Measurements from ENCODE around the gene CTNNA3. TPM values are rescaled to one million over a fixed set of nuclear protein-coding genes. Genes with fewer than 3 reads are reported as not detected.
A peak's percentile ranks its signal among the peaks of the same experiment; 100 is the strongest.

The CTNNA3 gene
- total RNA-seq, 2 donors from 2014 or later: 3.2 to 7.2 TPM

- no peaks in the 10 kb centered on the region for H3K27me3 ChIP-seq (ENCODE audit: control insufficient read depth, insufficient read depth, low read length, poor library complexity, severe bottlenecking)
- H3K27ac ChIP-seq (ENCODE audit: low read depth, low read length): no peak overlapping the region
- no peaks in the 10 kb centered on the region for H3K9me3 ChIP-seq (ENCODE audit: control insufficient read depth, low read length)
- H3K9ac ChIP-seq (ENCODE audit: extremely low read depth, low read length, poor library complexity, severe bottlenecking): no peak overlapping the region
- H3K36me3 ChIP-seq (ENCODE audit: control insufficient read depth, insufficient read depth, low read length): no peaks in the 10 kb centered on the region
- Mint-ChIP-seq H3K27me3 (ENCODE audit: insufficient read depth) (no peaks in the 10 kb centered on the region), H3K4me1 (peaks cover 4% of the 10 kb centered on the region), H3K9me3 (no peaks in the 10 kb centered on the region), H3K4me3 (no peak overlapping the region), H3K27ac (no peak overlapping the region), H3K36me3 (ENCODE audit: low read depth) (no peaks in the 10 kb centered on the region)
- no peak for DNase-seq
- WGBS, 2 experiments (ENCODE audit: insufficient coverage in 1 of 2, insufficient read length in 1 of 2): 76% methylated on average over 1 of the region's 1 CpG; no CpG with 5 or more reads in 1 of the 2 experiments
- TF ChIP-seq, protein P1, sequence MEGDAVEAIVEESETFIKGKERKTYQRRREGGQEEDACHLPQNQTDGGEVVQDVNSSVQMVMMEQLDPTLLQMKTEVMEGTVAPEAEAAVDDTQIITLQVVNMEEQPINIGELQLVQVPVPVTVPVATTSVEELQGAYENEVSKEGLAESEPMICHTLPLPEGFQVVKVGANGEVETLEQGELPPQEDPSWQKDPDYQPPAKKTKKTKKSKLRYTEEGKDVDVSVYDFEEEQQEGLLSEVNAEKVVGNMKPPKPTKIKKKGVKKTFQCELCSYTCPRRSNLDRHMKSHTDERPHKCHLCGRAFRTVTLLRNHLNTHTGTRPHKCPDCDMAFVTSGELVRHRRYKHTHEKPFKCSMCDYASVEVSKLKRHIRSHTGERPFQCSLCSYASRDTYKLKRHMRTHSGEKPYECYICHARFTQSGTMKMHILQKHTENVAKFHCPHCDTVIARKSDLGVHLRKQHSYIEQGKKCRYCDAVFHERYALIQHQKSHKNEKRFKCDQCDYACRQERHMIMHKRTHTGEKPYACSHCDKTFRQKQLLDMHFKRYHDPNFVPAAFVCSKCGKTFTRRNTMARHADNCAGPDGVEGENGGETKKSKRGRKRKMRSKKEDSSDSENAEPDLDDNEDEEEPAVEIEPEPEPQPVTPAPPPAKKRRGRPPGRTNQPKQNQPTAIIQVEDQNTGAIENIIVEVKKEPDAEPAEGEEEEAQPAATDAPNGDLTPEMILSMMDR (conservative IDR thresholded peaks at IDR 0.05): peak; percentile 30
- no peak overlapping the region for H3K4me3 ChIP-seq (ENCODE audit: low read length)
- no peaks in the 10 kb centered on the region for H3K4me1 ChIP-seq (ENCODE audit: control insufficient read depth, insufficient read depth, low read length)
Measured at GRCh38 chr10:66844176-66844942, 851.6 kb downstream of the CTNNA3 start.

- TF ChIP-seq, protein P1 (conservative IDR thresholded peaks at IDR 0.05): no peak
- Mint-ChIP-seq H3K27ac (no peak overlapping the region), H3K4me3 (no peak overlapping the region), H3K9me3 (no peaks in the 10 kb centered on the region), H3K36me3 (ENCODE audit: low read depth) (no peaks in the 10 kb centered on the region), H3K4me1 (peaks cover 2% of the 10 kb centered on the region), H3K27me3 (ENCODE audit: insufficient read depth) (no peaks in the 10 kb centered on the region)
- H3K4me3 ChIP-seq (ENCODE audit: low read length): no peak overlapping the region
- no peaks in the 10 kb centered on the region for H3K4me1 ChIP-seq (ENCODE audit: control insufficient read depth, insufficient read depth, low read length)
- no peak for DNase-seq
- WGBS, 2 experiments (ENCODE audit: insufficient coverage in 1 of 2, insufficient read length in 1 of 2): 100% methylated on average over 1 of the region's 1 CpG; no CpG with 5 or more reads in 1 of the 2 experiments
- H3K9ac ChIP-seq (ENCODE audit: extremely low read depth, low read length, poor library complexity, severe bottlenecking): no peak overlapping the region
- no peaks in the 10 kb centered on the region for H3K36me3 ChIP-seq (ENCODE audit: control insufficient read depth, insufficient read depth, low read length)
- no peak overlapping the region for H3K27ac ChIP-seq (ENCODE audit: low read depth, low read length)
- H3K27me3 ChIP-seq (ENCODE audit: control insufficient read depth, insufficient read depth, low read length, poor library complexity, severe bottlenecking): no peaks in the 10 kb centered on the region
- no peaks in the 10 kb centered on the region for H3K9me3 ChIP-seq (ENCODE audit: control insufficient read depth, low read length)
Measured at GRCh38 chr10:66843396-66843795, 852.6 kb downstream of the CTNNA3 start.

DNA sequence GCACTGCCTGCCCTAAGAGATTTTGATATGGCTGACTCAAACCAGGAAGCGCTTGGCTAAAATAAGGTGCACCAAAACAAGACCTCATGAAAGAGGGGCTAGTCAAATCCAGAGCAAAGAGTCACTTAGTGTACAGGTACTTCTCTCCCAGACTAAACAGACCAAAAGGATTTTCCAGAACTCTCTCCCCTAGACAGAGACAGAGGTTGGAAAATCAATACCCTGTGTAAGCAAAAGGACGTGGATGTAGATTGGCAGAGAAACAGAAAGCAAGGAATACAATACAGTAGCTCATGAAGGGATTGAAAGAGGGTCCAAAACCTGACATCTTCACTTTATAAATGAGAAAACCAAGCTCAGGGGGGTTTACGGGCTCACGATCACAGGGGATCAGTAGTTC is 853.1 kb downstream of the CTNNA3 start:
- H3K4me3 ChIP-seq (ENCODE audit: low read length): no peak overlapping the region

More for the DNA sequence above, 853.1 kb downstream of the CTNNA3 start:
- Histone ChIP-seq H3K9ac (ENCODE audit: extremely low read depth, low read length, poor library complexity, severe bottlenecking) (no peak overlapping the region), H3K4me1 (ENCODE audit: control insufficient read depth, insufficient read depth, low read length) (no peaks in the 10 kb centered on the region), H3K27me3 (ENCODE audit: control insufficient read depth, insufficient read depth, low read length, poor library complexity, severe bottlenecking) (no peaks in the 10 kb centered on the region), H3K27ac (ENCODE audit: low read depth, low read length) (no peak overlapping the region), H3K9me3 (ENCODE audit: control insufficient read depth, low read length) (no peaks in the 10 kb centered on the region), H3K36me3 (ENCODE audit: control insufficient read depth, insufficient read depth, low read length) (no peaks in the 10 kb centered on the region)
- Mint-ChIP-seq H3K4me3 (no peak overlapping the region), H3K27me3 (ENCODE audit: insufficient read depth) (no peaks in the 10 kb centered on the region), H3K4me1 (peaks cover 2% of the 10 kb centered on the region), H3K27ac (no peak overlapping the region), H3K36me3 (ENCODE audit: low read depth) (no peaks in the 10 kb centered on the region), H3K9me3 (no peaks in the 10 kb centered on the region)
- TF ChIP-seq, protein P1 (conservative IDR thresholded peaks at IDR 0.05): no peak
- no peak for DNase-seq
- 95 to 96% methylated on average over 4 of the region's 4 CpGs for WGBS, 2 experiments (ENCODE audit: insufficient coverage in 1 of 2, insufficient read length in 1 of 2)
